Keratinocyte (primary cell): Measurements from ENCODE around the gene IGF2BP2.

Experiments used
- CTCF ChIP-seq, 3 experiments: IDR thresholded peaks in 1 of 3; conservative IDR thresholded peaks in 1 of 3; optimal IDR thresholded peaks in 1 of 3; 2 replicates in 2 of 3; 3 replicates in 1 of 3; pipeline versions ENCODE3 to v1.5.1; 2011; ENCODE audit warnings: low read length in 3 of 3, mild to moderate bottlenecking in 3 of 3, moderate library complexity in 2 of 3, control low read depth in 1 of 3, inconsistent platforms in 1 of 3; ENCODE audit not compliant: insufficient read depth in 2 of 3; ENCODE audit errors: extremely low read depth in 1 of 3
- EZH2 ChIP-seq: IDR thresholded peaks from one replicate; pipeline ENCODE4 v1.6.1; 2012; ENCODE audit warnings: inconsistent platforms, mild to moderate bottlenecking, low read length, moderate library complexity

GRCh38 chr3:185678027-185678426, 146.8 kb downstream of the IGF2BP2 start:
- no peak for TF ChIP-seq CTCF (optimal IDR thresholded peaks at IDR 0.05 in 1 of 3, IDR thresholded peaks at IDR 0.05 in 1 of 3, conservative IDR thresholded peaks at IDR 0.05 in 1 of 3; ENCODE audit: extremely low read depth in 1 of 3, insufficient read depth in 2 of 3, low read length in 3 of 3)
- TF ChIP-seq EZH2: no peak
